GM18511 (cell line): ENCODE measurements around the gene PRUNE2.

Experiments
- ATAC-seq: cut with Tn5 transposase; IDR thresholded peaks from one replicate; pipeline ENCODE4 v1.9.1; 2021; ENCODE audit warnings: mild to moderate bottlenecking, moderate library complexity; ENCODE audit not compliant: unreplicated experiment

Gene PRUNE2

DNA sequence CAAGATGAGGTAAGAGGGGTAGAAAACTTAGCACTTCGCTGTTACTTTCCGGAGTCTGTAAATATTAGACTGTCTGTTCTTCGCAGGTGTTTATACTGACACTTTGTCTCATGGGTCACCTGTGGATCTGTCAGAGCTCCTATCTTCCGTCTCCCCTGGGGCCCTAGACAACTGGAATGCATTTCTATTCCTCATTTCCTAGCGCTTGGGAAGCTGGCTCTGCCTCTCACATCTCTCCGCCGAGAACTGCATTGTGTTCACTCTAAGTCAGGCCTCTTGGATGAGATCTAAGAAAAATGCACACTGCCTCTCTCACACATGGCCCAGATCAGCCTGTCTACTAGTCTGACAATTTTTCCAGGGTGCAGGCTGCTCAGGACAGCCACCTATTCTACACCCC lies 102.2 kb downstream of the PRUNE2 start:
- no peak for ATAC-seq

DNA sequence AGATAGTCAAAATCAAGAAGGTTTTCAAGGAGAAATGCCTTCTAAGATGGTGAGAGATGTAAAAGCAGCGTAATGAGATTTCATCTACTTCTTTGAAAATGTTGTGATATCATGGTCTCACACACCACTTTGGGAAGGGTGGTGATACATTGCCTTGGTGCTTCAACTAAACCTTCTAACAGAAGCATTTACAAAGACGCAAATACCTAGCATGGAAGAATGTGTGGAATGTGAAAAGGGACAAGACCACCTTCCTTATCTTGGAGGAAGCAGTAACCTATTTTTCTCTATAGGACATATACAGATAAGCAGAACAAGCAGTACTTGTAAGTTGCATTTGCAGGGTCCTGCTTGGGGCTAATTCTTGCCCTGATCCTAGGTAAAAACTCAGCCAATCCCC lies 102.8 kb downstream of the PRUNE2 start:
- ATAC-seq, result no peak

DNA sequence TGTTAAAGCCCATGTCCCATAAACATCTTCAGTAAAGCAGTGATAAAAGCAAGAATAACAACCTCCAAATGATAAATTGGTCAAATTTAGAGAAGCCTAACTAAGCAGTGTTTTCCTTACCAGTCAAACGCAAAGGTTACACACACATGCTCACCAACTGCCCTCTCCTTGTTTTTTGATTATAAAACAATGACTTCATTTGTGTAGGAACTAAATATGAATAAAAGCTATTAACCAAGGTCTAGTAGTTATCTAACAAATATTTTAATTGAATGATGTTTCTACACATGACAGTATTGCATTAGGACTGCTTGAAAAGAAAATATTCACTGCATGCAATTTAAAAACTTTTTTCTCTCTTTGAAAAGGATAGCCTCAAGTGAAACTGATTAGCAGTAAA lies 105.0 kb downstream of the PRUNE2 start:
- no peak for ATAC-seq

DNA sequence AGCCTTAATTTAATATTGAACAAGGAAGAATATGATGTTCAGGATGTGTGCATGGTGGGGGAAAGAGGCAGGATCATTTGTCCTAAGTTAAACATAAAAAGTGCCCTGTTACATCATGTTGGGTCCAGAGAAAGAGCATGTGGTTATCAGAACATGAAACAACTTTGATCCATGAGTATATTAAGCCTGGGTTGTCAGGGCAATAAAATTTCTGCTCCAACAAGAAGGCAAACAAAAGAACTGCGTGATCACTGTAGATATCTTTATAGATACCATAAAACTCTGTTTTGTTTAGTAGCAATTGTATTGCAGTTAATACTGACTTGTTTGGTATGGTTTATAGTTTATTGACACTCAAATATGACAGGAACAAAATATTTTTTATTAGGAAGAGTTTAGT lies 106.4 kb downstream of the PRUNE2 start:
- no peak for ATAC-seq

DNA sequence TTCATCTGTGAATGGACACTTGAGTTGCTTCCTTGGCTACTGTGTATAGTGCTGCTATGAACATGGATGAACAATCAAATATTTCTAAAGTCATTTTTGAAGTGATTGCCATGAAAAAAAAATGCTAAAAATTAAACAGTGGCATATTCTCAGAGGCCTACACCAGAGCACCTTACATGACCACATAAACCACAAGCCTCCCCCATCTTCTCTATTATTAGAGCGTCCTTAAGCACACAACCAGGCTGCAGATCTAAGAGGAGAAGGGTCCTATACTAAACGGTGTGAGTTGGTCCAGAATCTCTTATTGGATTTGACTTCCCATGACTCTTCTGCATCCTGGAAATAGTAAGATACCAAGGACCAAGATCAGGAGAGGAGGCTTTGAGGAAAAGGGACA lies 107.4 kb downstream of the PRUNE2 start:
- ATAC-seq, result peak; percentile 77

DNA sequence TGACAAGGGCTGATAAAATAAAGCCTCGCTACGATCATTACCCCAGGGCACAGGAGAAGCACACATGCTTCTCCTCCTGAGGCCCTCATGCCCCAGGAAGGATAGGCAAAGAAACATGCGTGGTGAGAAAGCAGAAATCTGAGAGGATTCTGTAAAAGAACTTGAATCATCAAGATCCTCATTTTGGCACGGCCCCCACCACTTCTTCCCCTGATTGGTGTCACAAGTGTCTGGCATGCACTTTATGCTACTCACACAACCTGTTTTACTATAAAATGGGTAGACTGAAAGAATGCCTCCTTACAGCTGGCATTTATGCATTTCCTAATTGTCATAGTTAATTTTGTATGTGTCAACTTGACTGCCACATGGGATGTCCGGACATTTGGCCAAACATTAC lies 109.6 kb downstream of the PRUNE2 start:
- ATAC-seq, result no peak

DNA sequence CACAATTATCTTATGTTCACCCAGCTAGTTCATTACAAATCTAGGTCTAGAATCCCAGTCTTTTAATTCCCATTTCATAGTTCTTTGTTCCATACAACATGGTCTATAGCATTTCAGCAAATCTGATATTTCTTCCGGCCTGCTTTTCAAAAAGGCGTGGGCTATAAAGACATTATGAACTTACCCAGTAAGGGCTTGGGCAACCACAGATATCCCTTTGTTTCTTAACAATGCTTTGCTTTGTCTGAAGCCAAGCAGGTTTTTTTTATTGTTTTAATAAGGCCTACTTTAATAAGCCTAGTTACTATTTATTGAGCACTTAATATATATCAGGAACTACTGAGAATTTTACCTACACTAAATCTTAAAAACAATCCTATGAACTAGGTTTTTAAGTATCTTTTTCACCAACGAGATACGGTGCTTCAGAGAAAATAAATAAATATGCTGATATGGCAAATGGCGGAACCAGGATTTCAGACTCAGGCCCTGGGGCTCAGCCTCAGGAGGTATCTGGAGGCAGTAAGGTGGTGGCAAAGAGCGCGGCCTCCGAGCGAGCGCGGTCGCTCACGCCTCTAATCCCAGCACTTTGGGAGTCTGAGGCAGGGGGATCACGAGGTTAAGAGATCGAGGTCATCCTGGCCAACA lies 112.0 kb downstream of the PRUNE2 start:
- ATAC-seq, result no peak

DNA sequence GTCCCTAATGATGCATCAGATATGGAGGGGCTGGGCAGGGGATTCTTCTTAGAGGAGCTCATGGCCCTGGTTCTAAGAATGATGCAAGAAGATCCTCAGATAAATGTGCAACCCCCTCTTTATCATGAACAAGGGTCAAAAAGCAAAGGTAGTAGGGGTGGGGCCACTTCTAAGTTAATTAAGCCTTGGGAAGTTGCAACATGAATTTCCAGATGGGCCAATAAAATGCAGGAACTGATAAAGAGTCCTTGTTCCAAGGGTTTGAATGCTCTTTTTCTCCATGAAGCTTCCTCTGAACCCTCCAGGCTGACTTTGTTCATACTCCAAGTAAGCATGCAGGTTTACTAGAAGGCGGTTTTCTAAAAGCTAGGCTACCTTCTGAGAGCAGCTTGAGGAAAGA lies 116.1 kb downstream of the PRUNE2 start:
- ATAC-seq, result no peak

DNA sequence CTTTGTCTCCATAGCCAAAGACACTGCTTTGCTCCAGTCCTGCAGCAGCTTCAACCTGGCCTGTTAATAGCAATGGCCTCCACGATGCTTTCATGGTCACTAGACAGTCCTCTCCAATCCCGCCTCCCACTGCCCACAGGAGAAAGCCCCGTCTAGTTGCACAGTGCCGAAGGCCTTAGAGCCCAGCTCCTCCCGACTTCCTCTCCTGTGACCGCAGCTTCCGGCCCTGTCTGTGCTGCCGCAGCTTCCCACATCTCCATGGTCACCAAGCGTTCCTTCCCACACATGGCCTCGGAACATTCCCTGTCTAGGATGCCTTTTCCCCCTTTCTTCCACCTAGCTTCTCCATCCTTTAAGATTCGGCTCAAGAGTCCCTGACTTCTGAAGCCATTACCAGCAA lies 118.2 kb downstream of the PRUNE2 start:
- ATAC-seq, result no peak

DNA sequence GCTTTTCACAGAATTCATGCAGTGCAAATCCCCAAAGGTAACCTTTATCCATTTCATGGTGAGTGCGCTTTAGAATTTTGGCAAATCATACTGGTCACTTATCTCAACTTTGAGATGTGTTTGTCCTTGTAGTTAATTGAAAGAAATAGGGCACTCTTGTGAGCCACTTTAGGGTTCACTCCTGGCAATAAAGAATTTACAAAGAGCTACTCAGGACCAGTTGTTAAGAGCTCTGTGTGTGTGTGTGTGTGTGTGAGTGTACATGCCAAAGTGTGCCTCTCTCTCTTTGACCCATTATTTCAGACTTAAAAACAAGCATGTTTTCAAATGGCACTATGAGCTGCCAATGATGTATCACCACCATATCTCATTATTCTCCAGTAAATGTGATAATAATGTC lies 120.4 kb downstream of the PRUNE2 start:
- no peak for ATAC-seq

DNA sequence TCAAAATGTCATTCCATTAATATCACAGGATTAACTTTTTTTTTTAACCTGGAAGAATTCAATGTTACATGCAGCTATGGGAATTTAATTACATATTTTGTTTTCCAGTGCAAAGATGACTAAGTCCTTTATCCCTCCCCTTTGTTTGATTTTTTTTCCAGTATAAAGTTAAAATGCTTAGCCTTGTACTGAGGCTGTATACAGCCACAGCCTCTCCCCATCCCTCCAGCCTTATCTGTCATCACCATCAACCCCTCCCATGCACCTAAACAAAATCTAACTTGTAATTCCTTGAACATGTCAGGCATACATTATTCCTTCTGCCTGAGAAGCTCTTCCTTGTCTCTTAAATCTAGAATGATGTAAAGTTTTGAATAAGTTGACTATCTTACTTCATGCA lies 121.0 kb downstream of the PRUNE2 start:
- no peak for ATAC-seq

DNA sequence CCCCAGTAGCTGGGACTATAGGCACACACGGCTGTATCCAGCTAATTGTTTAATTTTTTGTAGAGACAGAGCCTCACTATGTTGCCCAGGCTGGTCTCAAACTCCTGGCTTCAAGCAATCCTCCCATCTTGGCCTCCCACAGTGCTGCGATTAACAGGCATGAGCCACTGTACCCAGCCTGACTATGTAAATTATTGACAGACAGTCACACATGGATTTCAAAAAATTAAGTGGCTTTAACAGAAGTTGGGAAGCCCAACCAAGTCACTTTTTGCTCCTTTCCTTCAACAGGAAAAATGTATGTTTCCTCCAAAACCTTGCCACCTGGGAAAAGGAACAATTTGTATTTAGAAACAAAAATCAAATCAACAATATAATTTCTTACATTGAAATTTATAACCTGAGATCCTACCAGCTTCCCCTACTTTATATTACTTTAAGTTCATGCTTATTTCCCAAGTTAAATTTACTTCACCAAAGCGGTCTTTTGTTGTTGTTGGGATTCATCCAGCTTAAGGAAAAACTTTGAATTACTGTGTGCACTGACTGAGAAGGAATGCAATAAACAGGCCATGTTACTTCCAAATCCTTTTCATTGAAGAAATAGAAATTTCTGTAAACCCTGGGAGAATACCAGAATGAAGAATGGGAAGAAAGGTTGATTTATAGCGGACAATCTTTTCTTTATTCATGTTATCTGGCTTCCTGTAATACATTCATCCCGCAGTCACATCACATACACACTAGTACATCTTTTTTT lies 133.0 kb downstream of the PRUNE2 start:
- ATAC-seq, result no peak

DNA sequence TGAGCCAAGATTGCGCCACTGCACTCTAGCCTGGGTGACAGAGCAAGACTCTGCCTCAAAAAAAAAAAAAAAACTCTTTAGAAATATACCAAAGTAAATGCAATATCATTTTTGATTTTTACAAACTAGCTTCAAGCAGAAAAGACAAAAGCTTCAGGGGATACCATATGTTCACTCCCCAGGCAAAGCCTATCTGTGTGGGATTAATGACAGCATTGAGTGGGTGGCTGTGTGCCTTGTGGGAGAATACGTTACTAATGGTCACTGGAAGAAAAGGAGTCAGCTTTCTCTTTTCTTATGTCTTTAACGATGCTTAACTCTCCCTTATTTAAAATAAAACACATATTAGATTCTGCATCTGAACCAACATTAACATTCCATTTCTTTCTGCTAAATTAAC lies 139.8 kb downstream of the PRUNE2 start:
- no peak for ATAC-seq

DNA sequence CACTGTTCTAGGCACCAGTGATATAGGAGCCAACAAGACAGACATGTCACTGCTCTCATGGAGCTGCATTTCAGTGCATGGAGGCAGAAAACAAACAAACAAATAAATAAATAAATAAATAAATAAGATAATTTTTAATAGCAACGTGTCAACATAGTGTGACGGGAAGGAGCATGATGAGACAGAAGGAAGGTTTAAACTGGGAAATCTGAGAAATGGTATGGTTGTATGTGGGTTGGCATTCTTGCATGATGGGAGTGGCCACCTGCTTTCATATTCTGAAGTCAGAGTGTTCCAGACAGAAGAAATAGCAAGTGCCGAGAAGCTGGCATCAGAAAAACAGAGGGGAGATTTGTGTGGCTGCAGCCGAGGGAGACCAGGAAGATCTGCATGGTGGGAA lies 141.8 kb downstream of the PRUNE2 start, which contains the start of gene PCA3:
TSS of gene PCA3 (plus strand) at position 301 of the 400 bp plus-strand sequence.
- no peak for ATAC-seq

DNA sequence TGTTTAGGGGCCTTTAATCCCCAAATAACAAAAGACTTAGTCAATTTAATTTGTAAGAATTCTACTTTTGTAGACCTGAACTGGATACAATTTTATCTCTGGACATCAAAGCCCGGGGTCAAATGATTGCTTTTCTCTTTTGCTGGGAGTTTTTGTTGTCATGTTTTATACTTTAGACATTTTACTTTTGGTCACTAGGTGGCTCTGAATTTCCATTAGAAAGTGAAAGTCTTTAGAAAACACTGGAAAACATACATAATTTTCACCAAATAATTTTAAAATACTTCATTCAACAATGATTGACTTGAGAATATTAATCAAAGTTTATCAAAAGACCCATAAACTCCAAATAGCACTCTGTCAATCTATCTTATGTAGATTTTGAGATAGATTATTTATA lies 144.5 kb downstream of the PRUNE2 start:
- no peak for ATAC-seq

DNA sequence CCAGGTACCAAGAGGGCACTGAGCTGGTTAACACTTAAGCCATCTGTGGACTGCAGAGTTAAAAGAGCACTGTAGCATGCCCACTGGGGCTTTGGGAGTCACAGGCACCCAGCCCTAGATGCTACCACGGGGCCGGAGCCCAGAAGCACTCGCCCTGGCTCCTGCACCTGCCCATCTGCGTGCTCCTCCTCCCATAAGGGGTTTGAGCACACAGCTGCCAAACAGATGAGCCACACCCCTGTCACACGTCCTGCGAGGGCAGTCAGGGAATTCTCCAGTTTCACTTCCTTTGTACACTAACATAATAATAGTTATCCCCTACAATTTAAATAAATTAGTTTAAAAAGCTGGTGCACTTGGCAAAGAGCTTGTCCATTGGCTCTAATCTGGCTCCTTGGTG lies 146.2 kb downstream of the PRUNE2 start:
- ATAC-seq, result no peak

DNA sequence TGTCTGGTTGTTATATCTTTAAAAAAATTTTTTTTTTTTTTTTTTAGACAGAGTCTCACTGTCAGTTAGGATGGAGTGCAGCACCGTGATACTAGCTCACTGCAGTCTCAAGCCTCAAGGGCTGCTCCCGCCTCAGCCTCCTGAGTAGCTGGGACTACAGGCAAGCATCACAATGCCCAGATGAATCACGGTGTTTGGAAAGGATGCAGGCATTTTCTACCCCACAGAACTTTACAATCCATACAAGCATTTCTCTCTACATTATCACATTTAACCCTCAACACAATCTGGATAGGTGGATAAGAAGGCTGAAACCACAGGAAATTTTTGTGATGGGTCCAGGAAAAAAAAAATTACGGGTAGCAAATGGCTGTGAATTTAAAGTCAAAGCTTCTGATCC lies 147.4 kb downstream of the PRUNE2 start:
- ATAC-seq, result no peak

DNA sequence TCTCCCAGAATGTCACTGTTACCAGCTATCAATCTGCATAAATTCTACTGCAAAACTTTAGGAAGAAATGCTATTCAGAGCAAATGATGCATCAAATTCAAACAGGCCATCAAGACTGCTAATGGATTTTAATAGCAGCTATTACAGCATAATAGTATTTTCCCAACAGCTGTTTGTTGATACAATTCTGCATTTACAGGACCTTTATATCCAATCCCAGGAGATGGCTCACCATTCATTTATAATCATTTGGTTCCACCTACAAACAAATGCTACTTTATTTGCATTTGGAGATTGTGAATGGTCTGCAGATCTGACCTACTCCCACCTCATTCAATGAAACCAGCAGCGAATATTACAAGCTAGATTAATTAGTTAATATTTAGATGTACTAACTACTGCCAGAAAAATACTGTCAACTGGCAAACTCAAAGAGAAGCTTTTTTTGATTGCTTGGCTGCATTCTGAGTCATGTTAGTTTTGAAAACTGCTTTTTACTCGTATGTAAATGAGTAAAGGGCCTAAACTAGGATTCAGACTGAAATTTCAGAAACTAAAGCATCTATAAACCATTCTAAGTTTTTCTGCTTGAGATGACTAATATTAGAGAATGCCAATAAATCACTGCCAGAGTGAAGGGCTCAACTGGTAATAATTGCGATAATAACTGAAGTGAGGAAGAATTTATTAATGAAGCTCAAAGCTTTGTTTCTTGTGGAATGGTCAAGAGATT lies 148.8 kb downstream of the PRUNE2 start:
- no peak for ATAC-seq

DNA sequence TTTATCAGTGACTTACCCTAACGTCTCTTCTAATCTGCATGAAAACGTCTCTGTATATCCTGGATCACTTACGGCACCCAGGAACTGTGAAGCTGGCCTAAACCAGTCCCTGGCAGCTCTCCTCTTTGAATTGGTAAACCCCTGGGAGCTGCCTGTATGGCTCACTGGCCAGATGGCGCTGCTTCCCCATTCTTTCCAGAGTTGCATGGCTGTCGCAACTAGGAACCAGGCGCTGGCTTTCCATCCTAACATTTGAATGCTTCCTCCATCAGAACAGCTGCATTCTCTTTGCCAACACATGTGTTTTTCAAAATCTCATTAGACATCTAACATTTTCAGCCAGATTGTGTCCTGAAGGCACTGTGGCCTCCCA lies 149.7 kb downstream of the PRUNE2 start:
- ATAC-seq, result peak; percentile 22

DNA sequence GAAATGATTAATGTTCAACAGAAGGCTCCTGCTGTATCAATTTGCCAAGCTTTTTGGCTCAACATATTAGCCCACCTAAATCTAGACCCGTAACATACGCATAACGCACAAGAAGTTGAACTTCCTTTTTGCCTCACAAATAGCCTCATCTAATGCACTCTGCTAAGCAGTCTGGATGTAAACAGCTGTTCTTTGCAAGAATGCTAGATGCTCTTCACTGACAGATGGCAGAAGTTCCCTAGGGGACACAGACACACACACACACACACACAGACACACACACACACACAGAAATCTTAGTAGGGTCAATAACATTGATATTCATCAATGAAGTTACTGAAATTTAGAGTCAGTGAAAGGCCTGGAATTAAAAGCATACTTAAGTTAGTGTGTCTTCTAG lies 154.9 kb downstream of the PRUNE2 start:
- no peak for ATAC-seq

DNA sequence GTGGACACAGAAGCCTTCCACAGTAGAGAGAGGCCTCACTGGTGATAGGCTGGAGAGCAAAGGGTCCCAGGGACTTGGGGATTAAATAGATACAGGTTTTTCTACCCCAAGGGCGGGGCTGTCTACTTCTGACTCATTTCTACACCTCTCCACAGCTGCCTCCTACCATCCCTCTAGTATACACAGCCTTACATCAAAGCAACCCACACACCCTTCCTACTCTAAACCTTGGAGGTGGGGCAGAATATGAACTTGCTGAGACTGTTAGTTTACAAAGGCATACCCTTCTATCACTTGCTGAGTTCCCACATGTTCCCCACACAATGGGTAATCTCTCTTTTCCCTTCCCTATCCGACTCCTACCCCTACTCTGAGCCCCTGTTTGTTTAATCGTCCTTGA lies 161.6 kb downstream of the PRUNE2 start:
- ATAC-seq, result no peak

DNA sequence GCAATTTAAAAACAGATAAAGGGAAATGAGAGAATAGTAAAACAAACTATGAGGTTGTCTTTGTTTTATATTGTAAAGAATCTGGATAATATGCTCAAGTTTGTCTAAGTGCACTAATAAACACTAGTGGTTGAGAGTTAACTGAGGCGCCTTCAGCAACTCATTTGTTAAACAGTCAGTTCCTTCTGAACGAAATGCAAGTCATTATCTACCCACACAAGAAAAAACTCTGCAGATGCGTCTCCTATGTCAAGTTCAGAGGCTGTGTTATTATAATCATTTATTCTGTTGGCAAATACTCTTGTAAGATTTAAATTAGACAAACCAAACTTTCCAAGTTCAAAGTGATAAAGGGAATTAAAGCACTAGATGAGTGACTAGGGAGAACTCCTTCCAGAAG lies 162.0 kb downstream of the PRUNE2 start:
- ATAC-seq, result no peak
